GM18873 (cell line): Measurements from ENCODE around the gene CD47.

Experiments used
- ATAC-seq: cut with Tn5 transposase; IDR thresholded peaks from one replicate; pipeline ENCODE4 v1.9.1; 2021; ENCODE audit warnings: mild to moderate bottlenecking, moderate library complexity, moderate number of reproducible peaks; ENCODE audit not compliant: unreplicated experiment, low FRiP score

CD47 gene

DNA sequence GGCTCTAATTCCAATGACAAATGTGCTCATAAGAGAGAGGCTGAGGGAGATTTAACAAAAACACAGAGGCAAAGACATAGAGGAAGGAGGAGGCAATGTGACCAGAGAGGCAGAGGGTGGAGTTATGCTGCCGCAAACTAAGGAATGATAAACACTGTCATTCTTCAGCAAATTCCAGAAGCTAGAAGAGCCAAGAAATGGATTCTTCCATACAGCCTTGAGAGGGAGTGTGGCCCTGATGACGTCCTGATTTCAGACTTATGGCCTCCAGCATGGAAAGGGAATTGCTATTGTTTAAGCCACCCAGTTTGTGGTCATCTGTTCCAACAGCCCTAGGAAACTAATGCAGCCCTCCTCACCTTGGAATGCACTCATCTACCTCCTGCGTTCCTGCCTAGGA lies 30.5 kb downstream of the CD47 start:
- ATAC-seq, result no peak

DNA sequence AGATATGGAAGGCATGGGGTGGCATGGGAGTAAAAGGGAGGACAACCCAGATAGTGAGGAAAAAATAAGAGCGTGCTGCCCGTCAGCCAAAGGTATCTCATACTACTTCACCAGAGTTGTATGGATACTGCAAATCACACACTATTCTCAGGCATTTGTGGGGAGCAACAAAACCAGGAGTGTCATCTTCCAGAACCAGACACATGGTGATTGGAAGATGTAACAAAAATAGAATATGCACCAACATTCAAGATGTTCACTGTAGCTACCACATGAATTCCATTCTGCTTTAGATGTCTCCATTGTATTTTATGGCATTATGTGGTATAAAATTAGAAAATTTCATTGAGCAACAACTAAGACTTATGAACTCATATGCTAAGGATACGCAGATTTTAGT lies 34.9 kb downstream of the CD47 start:
- ATAC-seq, result no peak

DNA sequence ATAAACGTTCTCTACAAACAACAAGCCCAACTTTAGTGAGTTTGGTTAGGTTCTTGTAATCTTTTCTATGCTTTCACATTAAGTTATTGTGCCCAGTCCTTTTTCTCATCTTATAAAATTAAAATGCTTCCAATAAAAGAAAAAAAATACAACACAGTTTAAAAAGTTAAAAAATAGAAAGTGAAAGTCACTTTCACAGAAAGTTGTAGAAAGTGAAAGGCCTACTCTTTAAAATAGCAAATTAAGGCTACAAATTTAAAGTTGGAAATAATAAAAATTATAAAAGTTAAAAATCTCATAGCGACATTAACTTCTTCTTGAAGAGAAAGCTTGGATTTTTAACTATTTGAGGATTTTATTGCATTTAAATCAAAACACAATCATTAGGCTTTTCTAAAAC lies 35.9 kb downstream of the CD47 start:
- ATAC-seq, result no peak

DNA sequence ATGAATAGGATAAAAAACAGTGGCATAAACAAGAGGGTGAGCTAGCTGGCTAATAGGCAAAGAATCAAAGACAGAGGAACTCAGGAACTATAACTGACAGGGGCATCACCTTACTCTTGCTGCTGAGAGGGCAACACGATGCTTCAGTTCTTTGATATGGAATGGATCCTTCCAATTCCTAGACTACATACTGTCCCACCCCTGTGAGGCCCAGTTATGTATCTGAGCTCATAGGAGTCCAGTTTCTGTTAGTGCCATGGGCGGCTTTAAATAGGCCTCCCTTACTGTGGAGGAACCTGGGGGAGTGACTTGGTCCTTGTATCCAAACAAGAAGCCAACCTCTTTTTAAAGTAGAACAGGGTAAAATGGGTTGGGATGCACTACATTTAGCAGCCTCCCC lies 37.3 kb downstream of the CD47 start:
- ATAC-seq, result no peak

DNA sequence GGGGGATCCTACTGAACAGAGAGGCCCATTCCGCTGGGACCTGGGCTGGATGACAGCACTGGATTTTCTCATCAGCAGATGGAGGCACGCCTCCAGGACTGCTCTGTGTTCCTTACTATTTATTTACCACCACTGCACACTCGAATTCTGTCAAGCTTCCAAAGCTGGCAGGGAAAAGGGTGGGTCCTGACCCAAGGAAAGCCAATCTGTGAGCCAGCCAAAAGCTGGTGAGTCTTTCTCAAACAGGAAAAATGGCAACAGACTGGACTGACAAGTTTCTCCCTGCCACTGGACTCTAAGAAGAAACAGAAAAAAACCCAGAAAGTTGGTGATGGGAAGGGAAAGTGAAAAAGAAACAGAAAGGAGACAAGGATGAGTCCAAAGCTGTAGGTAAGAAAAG lies 37.8 kb downstream of the CD47 start:
- no peak for ATAC-seq

DNA sequence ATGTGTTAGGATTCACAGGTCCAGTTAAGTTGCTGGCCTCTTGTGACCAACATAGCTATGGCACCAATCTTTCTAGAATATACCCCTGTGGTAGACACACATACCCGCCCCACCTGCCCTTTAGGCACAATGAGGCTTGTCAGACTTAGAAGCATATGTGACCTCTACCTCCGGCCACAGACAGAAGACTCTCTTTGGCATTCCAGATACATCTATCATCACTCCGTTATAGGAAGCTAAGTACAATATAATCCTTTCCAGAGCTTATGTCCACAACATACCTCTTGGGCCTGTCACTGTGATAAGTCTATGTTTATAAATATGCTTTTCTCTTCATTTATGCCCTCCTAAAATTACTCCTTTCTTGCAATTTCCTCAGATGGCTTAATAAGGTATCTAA lies 39.8 kb downstream of the CD47 start:
- ATAC-seq, result no peak

DNA sequence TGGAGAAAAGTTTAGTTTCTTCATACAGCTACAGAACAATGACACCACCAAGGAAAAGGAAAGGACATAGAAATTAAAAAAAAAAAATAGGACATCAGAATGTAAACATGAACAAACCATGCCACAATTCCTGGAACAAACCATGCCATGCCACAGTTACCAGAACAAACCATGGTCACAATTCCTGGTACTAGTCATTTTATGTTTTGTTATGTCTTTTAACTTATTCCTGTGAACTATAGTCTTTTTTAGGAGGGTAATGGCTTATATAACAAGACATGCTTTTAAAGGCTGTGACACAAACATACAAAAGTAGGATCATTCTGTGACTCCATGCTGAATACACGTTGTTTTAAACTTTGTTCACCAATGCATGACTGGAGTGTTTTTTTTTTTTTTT lies 42.8 kb downstream of the CD47 start:
- no peak for ATAC-seq

DNA sequence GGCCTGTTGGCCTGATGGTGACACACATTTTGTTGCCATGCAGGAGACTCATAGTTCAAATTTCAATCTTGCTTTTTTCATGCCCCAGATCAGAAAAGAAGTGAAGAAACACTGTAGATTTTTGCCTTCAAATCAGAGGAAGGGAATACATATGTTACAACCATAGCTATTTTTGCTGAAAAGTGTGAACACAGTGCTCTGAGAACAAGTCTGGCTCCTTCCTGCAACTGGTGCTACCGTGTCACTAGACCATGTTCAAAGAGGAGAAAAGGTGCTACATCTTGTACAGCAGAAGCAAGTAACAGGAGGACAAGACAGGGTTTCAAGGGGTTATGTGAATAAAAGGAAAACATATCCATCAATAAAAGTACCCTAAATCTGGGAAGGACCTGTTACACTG lies 44.6 kb downstream of the CD47 start:
- no peak for ATAC-seq

DNA sequence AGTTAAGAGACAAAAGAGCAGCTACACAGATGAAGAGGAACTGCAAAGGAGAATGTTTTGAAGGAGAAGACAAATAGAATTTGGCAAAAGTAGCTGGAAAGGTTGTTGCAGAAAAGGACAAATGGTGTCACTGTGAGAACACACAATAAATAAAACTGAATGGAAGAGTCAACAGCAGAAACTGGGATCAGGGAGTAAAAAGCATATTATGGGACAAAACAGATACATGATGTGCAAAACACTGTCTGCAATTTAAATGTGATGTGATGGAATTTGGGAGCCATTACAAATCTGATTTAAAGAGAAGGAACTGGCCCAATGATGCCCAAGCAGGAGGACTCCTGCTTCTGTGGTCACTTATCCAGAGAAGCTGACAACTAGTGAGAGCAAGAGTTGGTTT lies 46.1 kb downstream of the CD47 start:
- ATAC-seq, result no peak

DNA sequence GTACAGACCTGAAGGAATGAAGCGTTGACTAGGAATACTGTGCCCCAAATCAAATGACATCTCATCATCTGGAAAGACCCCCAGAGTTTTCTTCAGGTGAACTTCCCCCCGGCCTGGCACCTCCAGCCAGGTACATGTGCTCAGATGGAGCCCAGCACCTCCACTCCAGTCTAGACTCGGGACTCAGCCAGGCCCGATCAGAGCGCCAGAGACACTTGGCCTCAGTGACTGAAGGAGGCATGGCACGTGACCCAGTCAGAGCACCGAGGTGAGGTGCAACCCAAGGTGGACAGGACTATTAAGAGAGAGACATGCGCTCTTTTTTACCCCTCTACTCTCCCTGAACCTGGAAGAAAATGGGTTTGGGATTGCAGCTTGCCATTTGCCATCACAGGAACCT lies 48.5 kb downstream of the CD47 start:
- no peak for ATAC-seq

DNA sequence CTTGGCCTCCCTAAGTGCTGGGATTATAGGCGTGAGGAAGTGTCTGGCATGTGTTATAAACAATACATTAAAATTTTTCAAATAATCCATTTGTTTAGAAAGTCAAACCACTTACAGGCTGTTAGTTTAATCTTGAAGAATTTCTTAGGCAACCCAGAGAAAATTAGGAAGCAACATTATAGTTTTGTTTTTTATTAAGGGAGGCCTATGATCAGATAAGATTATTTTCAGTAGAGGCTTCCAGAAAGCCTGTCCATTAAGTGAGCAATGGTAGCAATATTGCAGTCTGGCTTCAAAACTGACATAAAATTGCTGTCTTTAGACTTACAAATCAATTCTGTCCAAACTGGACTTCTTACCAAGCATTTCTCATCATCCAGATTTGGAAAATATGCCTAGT lies 49.6 kb downstream of the CD47 start:
- ATAC-seq, result no peak

DNA sequence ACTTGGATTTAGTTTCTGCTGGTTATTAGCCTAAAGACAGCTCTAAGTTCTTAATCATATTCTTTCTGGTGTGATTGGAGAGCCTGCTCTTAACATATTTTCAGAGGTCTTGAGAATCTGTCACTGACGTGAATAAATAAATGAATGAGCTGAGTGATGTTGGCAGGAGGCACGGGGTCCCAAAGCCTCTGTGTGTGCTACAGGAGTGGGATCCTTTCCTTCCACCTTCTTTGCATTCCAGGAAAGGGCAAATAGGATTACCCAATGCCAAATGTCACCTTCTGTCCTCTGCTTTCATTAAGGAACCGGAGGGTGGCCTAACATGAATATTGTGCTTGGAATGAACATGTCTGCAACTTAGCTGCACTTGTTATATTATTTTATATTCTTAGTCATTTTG lies 53.1 kb downstream of the CD47 start:
- ATAC-seq, result no peak

DNA sequence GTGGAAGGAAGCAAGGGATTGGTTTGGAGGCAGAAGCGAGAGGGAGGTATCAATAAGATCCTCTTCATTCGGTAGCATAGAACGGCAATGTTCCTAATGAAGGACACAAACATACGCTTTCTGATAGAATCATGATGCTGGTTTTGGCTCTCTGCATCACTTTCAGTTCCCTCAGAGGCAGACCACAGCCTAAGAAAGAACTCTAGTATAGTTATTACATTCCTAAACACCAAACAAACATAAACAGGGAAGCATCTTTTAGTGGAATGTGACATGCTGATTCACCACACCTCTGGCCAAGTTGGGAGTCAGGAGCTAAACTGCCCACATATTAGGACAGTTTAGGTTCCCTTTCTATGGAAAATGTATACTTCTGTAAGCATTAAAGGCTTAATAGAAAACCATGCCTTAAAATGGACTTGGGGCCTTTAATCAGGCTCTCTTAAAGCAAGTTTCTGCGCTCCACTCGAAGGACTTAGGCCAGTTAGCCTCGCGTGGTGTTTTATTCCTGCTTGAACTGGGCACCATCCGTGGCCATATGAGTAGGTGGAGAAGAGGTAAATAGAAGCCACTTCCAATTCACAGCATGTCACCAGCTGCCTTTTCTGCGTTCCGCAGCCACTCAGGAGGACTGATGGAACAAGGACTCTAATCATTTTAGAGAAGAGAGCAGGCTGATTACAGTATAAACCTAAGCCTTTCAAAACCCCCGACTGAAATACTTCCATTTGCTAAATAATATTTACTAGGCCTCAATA lies 53.7 kb downstream of the CD47 start:
- no peak for ATAC-seq

DNA sequence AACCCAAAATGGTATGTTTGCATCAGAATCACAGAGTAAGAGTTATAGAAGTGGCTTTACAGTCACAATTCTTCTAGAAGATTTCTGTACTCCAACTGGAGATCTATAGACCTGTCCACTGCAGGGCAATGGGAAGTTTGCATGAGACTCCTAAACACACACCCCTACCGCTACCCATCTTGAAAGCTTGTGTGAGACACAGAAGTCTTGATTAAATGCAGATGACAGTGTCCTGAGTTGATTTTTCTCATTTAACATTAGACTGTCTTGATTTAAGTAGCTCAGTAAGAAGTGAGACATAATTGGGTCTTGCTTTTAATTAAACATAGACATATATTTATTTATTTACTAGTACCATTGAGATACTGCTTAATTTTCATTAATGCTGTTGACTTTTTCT lies 54.4 kb downstream of the CD47 start:
- ATAC-seq, result no peak

DNA sequence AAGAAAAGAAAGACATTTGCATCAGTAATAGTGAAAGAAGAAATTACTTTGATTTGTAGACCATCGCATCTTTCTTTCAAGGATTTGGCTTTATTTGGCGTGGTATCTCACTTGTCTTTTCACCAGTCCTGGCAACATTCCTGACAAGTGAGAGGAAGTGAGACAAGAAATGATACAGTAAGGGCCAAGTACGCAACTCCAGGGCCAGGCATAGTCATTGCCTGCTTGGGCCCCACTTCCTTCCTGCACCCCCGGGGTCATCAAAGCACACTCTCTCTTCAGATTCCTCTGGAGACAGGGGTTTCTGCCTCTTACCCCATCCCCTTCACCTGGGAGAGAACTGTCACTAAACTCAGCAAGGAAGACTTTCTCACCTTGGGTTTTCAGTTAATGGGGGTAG lies 55.1 kb downstream of the CD47 start:
- ATAC-seq, result no peak

DNA sequence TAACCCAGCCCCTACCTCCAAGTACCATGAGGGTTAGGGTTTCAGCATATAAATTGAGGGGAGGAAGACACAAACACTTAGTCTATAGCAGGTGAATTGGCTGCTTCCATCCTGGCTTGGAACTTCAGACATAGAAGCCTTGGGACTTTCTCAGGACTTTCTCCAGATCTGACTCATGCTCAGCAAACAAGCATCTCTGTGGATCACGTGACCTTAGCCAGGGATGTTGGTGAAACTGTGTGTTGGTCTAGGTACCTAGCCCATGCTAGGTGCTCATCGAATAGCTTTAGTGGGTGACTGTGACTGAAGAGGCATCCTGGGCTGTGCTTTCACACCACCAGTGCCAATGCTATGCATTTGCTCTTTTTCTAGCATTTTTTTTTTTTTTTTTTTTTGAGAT lies 58.9 kb downstream of the CD47 start:
- ATAC-seq, result no peak

DNA sequence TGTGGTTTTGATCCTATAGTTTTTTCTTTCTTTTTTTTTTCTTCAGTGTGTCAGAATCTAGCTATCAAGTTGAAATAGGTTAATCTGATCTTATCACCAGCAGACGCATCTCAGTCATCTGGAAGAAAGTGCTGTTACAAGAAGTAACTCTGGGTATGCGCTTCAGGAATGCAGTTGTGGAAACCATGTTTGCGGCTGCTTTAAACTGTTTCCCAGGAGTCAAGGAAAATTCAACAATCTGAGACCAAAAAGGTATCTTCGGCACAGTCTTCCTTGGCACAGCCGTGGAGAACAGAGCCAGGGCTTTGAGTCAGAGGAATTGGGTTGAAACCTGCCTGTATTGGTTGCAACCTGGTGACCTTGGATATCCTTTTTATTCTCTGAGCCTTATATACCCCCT lies 59.9 kb downstream of the CD47 start:
- no peak for ATAC-seq

DNA sequence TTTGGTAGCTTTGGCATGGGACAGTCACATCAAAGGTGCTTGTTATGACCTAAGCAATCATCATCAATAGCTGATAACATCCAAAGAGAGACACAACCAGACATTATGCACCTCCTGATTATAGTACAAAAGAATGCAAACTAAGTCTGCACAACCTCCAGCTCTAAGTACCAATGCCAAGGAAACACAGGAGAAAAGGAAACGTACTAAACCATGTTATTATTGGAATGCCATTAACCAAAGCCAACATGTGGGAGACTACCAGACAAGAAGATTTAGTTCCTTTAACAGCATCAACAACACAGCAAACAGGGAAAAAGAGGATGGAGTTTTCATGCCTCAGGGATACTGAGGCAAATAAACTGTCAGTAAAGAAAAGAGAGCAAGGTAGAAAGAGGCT lies 61.4 kb downstream of the CD47 start:
- ATAC-seq, result no peak

DNA sequence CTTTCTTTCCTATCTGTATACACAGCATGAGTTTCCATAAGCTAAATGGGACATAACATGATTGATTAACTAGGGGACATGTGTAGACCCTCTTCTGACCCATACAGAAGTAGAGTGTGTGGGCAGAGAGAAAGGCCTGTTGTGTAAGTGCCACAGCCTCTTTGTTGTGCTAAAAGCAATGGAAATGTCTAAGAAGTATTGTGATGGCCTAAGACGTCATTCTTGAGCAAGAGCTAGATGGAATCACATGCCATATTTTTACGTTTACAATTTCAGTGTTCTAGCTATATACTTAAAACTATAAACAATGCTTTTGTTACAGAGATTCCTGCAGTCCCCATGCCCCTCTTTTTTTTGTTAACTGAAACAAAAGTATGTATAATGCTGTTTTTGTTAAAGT lies 61.9 kb downstream of the CD47 start:
- ATAC-seq, result no peak

DNA sequence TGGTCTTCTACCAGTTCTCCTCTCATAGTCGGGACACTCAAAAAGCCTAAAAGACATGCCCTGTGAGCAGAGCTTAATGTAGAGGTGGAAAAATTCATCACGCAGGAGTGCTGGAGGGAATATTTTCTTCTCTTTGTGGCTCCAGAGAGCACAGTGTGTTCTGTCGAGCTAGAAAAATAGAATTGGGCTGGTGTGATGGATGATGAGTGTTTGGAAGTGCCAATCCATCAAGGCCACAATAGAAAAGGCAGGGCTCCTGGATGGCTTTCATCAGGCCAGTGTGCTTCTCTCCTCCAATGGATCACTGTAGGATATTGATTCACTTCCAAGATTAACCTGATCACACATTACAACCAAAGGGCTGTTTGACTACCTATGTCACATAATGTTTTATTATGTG lies 65.7 kb downstream of the CD47 start:
- ATAC-seq, result no peak

DNA sequence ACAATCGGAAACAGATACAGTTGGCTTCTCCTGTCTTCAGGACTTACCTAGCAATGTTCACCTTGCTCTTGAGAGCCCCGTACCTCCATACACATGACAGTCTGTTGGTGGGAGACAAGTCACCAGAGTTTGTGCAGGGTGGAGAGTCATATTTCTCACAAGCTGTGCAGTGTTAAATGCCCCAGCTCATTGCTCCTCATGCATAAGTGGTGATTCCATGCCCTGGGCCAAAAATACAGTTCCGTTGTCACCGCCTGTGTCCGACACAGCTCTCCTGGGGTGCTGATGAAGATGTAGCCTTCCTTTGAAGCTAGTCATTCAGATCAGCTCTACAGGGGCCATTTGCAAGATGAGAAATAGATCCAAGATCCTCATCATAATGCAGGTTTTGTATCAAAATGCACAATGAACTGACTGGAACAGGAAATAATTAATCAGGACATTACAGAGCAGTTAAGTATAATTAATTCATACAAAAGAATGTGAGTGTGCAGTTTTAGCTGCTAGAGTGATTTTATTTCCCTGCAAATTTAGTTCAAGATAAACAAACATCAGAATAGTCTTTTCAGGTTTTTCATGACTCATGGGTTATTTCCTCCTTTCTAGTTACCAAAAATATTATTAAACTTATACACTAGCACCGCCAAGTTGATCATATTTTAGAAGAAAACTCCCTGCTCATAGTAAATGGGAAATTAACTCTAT lies 66.5 kb downstream of the CD47 start:
- no peak for ATAC-seq
